NCI-H446 treated with DMSO at 0.1 percent for 48 hours (cell line): Measurements from ENCODE around the gene PFKFB3.

ENCODE experiments used
- DNase-seq: peaks from one replicate; lab custom pipeline; 2025; lab: John Stamatoyannopoulos, UW

The PFKFB3 gene

DNA sequence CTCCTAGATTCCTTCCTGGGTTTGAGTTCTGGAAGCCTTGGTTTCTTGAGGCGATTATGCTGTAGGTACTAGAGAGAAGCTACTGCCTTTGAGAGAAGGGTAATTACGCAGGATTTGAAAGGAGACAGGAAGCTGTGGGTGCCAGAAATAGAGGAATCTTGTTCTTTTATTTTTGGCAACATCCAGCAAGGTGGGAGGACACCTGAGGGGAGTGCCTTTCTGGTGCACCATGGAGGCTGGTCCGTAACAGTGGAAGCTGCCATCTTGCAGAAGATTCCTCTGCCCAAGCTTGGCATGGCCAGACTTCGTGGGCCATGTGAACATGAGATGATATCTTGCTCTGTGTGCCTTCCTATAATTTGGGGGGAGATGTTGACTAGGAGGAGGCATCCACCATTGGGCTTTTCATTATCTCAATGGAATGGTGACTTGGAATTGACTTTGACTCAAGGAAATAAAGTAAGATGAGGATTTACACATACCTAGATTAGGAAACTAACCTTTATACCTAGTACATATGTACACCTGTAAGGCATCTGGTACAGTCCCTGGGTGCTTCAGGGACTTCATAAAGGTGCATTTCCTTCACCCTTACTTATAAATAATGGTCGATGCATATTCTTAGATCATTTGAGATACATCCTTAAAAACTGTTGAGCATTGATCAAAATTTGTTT lies 98.2 kb downstream of the PFKFB3 start:
- no peak for DNase-seq

GRCh38 chr10:6301488-6302075 lies 98.8 kb downstream of the PFKFB3 start:
- DNase-seq = no peak
